ENCODE results near the gene MIER2. TPM values are rescaled to one million over a fixed set of nuclear protein-coding genes. Genes with fewer than 3 reads are reported as not detected.
"Not testable (repeated sequence)": the region's sequence is repeated elsewhere in the genome, so short reads cannot be mapped to it uniquely, and the experiment has no call there.

Gene MIER2
- total RNA-seq, 1 experiment from 2014 or later: 10.0 TPM

DNA sequence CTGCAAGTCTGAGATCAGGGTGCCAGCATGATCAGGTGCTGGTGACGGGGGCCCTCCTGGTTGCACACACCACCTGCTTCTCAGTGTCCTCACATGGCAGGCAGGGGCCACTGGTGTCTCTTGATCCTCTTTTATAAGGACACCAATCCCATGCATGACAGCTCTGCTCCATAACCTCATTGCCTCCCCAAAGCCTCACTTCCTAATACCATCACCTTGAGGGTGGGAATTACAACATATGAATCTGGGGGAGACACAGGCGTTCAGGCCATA lies 15.0 kb upstream of the MIER2 start:
- DNase-seq (ENCODE audit: low read depth): no peak

DNA sequence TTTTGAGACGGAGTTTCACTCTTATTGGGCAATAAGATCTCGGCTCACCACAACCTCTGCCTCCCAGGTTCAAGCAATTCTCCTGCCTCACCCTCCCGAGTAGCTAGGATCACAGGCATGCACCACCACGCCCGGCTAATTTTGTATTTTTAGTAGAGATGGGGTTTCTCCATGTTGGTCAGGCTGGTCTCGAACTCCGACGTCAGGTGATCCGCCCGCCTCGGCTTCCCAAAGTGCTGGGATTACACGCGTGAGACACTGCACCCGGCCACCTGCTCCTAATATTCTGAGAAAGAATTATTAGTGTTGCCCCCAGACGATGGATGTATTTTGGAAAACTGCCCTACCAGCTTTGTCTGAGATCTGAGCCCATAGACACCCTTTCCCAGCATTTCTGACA lies 10.9 kb upstream of the MIER2 start:
- DNase-seq (ENCODE audit: low read depth): not testable (repeated sequence)

DNA sequence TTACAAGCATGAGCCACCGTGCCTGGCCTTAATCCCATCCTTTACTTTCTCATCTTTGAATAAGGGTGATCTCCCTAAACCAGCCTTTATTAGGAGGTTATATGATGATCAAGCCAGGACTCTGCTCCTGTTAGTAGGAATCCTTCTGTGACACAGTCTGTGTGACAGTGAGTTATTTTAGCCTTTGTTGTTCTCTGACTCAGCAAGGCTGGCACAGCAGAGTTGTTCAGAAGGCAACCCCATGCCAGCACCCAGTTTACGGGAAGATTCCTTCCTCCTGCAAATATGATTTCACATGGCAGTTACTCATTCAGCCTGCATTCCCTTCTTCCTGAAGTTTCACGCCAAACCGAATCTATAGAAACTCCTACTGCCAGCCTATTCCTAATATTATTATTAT lies 10.5 kb upstream of the MIER2 start:
- peak; percentile 27 for DNase-seq (ENCODE audit: low read depth)

DNA sequence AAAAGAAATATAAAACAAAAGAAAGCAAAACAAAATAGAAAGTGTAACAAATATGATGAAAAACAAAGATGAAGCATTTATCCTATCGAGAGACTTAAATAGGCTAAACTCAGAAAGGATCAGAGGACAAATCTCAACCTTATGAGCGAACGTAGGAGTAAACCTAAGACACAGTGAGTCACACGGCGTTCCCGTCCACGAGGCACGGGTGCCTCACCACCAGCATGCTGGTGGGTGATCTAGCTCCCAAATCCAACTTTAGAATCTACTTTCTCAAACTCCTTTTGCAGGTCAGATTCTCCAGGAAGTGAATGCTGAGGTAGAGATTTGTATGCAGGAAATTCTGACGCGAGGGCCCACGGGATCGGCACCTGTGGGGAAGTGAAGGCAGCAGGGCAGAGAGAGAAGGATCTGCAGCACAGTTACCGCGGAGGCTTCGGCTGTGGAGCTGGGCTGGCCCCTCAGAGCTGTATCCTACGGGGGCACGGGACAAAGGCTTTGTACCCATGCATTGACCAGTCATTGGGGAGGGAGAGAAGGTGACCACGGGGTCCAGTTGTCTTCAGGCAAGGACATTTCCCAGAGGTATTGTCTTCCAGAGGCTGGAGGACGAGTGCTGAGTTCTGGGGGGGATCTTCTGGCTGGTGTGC lies 7.5 kb upstream of the MIER2 start:
- DNase-seq (ENCODE audit: low read depth): peak; percentile 41

DNA sequence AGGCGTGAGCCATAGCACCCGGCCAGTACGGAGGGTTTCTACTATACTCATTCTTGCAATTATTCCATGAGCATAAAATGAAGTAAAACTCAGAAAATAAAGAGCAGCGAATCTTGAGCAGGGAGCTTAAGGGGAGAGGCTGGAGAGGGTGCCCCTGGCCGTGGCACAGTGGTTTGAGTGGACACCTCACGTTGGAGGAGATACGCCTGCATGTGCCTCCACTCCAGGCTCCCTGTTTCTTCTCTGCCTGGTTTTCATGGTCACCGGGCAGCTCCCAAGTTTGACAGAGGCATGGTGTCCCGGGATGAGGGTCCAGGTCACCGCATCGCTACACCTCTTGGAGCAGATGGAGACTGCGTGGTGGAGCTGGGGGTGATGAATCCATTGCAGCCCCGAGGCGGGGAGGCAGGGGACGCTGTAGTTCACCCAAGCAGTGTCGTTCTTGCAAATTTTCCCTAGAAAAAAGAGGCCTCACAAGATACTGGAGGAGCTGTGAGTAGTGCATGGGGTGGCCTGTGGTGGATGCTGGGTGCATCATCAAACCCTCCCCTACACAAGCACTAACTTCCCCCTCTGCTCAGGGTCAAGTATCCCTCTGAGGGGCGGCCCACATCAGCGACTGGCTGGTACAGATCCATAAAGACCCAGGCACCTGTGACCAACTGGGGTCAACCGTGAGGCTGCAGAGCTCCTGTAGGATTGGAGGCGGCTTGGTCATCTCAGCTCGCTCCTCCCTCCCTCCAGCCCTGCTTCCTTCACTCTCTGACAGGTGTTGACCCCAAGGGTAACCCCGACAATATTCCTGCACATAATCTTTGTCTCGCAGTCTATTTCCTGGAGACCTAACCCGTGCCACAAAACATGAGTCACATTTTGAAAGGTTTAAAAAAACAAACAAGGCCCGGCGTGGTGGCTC lies 3.6 kb upstream of the MIER2 start:
- no peak for DNase-seq (ENCODE audit: low read depth)

DNA sequence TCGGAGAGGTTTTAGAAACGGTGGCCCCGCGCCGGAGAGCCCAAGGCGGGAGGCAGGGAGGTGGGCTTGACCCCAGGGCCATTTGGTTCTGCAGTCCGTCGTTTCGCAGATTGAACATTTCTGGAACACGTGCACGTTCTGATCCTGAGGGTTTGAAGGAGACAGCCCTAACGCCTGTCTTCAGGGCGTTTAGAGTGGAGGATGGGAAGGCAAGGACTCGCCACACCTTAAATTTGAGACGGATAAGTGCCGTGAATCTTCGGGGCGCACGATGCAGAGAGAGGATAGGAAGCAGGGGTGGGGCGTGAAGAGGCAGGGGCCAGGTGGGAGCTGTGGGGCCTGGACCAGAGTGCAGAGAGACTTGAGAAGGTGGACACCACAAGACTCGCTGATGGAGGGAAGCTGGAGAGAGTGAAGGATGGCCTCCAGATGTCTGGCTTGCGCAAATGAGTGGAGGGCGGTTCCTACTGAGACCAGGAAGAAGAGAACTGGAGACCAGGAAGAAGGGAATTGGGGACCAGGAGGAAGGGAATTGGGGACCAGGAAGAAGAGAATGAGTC lies 804 bp upstream of the MIER2 start:
- no peak for DNase-seq (ENCODE audit: low read depth)

DNA sequence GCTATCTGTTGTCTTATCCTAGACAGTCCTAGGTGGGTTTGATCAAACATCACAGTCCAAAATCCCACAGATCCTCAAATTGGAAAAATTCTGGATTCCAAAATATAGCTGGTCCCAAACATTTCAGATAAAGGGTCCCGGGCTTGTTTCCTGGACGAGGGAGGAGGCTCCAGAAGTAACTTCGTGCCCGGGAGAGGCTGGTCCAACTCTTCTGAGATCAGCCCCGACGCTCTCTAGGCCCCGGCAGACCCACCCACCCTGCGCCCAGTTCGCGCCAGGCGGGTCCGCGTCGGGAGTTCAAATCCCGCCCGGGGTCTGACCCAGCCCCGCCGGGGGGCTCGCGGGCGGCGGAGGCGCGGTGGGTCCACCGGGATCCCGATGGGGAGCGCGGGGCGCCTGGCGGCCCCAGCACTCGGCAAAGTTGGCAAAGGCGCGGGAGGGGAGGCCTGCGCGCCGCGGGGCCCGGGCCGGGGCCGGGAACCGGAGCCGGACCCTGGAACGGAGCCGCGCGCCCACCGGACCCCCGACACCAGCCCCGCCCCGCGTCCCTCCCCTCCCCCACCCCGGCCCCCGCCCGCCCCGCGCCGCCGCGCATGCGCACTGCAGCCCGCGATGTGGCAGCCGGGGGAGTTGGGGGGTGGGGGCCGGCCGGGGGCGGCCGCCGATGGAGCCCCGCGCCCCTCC lies 513 bp downstream of the MIER2 start:
- no peak for DNase-seq (ENCODE audit: low read depth)

DNA sequence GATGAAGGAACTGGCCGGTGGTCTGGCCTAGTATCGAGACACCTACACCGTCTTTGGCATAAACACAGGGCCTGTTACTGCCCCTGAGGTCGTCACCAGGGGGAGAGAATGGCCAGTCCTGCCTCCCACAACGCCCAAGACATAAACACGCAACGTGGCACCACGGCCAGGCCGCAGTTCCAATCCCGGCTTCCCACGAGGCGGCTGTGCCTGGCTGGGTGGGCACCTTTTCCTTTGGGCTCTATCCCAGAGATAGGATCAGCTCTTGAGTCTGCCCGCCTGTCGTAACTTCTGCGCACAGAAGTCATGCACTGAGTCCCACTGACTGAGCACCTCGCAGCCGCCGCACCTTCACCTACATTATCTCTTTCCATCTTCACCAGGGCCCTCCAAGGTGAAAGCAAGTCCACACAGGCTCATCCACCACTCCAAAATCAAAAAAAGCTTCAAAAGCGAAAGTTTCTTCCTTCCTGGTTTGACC lies 1.1 kb downstream of the MIER2 start:
- no peak for DNase-seq (ENCODE audit: low read depth)

DNA sequence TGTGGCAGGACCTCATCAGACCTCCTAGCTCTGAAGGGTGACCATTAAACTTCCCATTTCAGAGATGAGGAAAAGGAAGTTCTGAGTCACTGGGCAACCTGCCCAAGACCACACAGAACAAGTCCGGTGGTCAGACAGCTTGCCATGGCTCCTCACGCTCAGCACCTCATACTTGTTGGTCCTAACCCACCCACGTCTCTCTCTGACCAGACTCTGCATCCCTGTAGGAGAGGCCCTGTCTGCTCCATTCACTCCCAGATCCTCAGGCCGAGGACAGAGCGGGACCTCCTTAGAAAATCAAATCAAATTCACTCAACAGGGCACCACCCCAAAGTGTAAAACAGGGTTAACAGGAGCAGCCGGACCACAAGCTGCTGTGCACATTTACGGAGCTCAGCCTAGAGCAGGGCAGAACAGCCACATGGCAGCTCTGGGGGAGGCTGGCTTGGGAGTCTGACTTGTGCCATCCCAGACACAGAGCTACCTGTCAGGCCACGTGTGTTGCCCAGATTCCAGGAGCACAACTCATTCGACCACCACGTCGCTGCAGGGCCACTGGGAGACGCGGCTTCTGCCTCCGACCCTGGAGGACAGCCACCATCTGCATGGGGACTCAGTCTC lies 1.7 kb downstream of the MIER2 start:
- DNase-seq (ENCODE audit: low read depth): peak; percentile 94

DNA sequence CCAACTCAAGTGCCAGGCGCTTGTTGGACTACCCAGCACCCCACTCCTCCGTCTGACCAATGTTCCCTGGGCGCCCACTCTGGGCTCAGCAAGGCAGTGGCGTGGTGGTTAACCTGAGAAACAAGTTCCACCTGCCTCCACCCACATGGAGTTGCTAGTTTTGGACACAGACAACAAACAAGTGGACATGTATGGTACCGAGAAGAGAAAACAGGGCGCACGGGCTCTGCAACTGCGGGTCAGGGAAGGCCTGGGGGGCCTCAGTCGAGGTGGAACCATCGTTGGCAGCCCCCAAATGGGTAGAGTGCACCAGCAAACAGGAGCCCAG lies 2.5 kb downstream of the MIER2 start:
- no peak for DNase-seq (ENCODE audit: low read depth)

DNA sequence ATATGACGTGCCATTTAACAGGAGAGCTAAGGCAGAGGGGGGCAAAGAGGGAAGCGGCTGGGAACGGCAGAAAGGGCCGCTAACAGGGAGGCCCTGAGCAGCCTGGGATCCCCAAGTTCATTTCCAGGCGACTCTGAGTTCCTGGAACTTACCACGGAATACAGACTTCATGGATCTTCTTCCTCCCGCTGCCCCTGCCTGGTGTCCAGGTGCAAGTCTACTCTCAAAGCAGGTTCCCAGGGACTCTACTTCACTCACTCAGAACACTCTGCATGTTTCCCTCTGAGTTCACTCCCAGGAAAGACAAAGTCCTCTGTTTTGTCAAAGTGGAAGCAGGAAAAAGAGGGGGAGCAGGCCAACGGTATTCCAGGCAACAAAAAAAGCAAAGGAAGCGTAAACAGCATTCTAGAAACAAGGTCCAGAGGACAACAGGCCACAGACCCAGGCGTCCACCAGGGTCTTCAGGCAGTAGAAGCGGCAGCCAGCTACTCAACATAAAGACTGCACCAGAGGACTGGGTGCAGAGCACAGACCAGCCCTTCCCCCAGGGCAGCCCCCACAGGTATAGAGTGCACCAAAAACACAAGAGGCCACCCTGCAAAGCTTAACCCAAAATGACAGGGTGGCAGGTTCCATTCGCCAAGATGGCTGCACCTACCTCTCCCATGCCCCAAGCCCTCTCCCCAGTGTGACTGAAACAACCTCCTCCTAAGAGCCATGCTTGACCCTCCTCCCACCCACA lies 3.0 kb downstream of the MIER2 start:
- DNase-seq (ENCODE audit: low read depth): no peak

DNA sequence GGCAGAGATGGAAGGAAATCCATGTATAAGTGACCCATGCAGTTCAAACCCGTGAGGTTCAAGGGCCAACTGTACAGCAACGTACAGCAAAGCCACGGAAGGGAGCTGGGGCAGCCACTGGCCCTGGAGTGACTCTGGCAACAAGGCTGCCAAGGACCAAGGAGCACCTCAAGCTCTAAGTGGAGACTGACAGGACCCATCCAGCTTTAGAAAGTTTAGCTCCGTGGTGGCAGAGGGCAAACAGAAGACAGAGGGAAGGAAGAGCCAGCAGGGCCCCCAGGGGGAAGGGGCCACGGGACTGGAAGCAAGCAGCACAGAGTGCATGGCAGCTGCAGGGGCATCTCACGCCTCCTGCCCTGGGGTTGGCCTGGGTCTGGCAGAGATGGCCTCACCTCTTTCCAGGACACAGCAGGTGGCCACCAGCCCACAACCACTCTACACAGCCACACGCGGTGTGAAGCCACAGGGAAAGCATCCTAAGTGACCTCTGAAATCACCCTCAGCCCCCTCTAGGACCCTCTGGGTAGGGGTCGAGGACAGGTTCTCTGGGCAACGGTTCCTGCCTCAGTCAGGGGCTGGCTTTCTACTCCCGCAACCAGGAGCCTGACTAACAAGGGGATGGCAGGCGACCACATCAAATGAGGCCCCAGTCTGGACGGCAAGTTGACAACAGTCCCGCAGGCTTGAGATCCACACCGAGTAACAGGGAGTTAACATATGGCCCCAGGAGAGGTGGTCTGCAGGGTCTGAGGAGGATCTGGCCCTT lies 3.8 kb downstream of the MIER2 start:
- no peak for DNase-seq (ENCODE audit: low read depth)

DNA sequence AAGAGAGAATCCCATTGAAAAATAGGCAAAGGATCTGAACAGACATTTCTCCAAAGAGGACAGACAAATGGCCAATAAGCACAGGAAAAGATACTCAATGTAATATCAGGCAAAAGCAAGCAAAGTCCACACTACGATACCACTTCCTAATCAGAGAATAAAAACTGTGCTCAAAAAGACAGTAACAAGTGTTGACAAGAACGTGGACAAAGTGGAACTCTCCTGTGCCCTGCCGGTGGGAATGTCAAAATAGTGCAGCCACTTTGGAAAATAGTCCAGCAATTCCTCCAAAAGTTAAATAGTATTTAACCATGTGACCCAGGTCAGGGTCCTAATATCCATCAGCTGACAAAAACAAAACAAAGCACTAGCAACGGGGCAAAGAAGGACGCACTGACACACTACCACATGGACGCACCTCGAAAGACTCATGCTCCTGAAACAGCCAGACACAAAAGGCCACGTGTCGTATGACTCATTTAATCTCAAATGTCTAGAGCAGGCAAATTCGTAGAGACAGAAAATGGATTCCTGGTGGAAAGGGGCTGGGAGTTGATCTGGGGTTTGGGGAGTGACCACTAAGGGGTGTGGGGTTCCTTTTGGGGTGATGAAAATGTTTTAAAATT lies 5.2 kb downstream of the MIER2 start:
- DNase-seq (ENCODE audit: low read depth): peak; percentile 47

DNA sequence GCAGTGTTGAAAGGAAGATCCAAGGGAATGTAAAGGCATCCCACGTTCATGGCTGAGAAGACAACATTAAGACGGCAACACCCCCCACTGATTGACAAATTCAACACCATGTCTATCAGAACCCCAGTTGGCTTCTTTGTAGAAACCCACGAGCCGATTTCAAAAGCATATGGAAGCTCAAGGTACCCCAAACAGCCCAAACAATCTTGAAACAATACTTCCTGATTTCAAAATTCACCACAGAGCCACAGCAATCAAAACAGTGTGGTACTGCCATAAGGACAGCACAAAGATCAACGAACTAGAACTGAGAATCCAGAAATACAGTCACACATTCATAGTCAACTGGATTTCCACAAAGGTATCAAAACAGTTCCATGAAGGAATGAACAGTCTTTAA lies 6.2 kb downstream of the MIER2 start:
- DNase-seq (ENCODE audit: low read depth): no peak

DNA sequence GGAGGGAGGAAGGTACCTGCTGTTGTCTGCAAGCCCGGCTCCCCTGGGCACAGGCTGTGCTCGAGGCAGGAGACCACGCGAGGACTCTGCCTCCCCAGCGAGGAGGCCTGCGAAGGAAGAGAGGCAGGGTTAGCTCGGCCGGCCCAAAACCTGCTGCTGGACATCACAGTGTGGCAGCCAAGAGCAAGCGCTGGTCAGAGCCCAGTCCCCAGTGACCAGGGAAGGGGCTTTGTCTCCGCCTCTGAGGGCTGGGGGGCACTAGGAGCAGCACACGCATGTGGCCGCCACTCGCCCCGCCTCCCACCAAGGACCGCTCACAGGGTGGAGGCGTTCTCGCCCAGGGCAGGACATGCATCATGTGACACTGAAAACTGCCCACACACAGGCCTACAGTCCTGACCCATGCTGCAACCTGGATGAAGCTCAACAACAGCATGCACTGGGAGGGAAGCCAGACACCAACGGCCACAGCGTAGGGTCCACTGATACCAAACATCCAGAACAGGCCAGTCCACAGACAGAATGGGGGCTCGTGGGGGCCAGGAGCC lies 8.5 kb downstream of the MIER2 start:
- DNase-seq (ENCODE audit: low read depth): no peak

DNA sequence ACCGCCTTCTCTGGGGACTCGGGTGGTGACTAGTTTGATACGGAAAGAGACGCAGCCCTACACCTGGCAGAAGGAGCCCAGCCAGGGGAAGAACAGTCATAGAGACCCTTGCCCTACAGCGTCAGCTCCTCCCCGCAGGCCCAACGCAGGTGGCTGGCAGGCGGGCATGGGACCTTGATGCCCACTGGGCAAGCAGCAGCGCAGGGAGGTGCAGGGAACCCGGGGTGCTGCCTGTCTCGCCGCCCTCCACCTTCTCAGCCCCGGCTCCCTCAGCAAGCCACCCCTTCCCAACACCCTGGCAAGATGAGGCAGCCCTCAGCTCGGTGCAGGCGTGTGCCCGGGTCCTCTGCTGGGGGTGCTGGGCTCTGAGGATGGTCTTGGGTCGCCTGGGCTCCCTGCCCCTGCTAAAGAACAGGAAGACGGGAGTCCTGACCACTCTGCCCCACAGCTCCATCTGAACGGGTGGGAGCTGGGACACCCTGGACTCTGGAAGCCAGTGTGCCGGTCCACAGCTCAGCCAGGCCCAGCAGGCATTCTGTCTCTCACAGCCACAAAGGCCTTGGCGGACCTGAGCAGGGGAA lies 9.0 kb downstream of the MIER2 start:
- no peak for DNase-seq (ENCODE audit: low read depth)

DNA sequence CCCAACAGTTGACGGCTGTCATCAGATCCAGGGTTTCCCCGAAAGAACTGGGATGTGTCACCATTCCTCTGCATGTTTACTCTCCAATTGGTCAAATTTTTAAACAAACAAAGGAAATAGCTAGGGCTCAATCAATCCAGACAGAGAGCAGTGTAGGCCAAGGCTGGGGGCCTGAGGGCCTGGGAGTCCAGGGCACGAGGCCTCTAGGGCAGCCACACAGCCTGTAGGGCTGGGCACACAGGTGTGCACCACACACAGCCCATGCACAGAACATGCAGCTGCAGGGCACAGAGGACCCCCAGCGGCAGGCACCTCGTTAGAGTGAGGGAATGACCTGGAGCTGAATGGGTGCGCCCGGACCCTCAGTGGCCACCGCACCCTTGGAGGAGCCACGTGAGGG lies 9.5 kb downstream of the MIER2 start:
- DNase-seq (ENCODE audit: low read depth): no peak

DNA sequence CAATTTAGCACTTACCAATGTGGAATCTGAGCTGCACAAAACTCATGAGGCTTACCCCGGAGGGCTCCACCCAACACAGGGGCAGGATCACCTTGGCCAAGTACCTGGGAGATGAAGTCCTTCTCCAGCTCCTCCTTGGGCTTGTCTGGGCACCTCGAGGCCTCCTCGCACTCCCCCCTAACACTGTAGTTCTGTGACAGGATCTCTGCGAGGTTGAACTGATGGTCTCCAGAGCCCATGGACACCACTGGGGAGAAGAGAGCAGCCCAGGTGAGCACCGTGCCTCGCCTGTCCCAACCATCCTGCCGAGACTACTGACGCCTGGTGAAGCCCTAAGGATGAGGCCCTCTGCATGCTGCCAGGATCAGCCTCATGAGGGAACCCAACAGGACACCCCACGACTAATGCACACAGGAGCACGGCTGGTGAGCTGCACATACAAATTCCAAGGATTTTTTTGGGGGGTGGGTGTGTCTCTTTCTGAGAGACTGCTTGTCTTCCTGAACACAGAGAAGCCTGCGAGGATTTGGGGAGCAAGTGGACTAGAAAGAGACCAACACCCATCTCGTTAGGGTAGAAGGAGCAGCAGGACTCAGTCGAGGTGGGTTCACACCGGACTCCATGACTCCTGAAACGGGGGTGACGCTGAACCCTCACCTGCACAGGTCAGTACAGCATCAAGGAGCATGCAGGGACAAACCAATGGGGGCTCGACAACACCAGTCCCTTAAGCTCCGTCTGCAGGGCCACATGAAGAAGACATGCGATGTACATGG lies 10.1 kb downstream of the MIER2 start:
- DNase-seq (ENCODE audit: low read depth): no peak

DNA sequence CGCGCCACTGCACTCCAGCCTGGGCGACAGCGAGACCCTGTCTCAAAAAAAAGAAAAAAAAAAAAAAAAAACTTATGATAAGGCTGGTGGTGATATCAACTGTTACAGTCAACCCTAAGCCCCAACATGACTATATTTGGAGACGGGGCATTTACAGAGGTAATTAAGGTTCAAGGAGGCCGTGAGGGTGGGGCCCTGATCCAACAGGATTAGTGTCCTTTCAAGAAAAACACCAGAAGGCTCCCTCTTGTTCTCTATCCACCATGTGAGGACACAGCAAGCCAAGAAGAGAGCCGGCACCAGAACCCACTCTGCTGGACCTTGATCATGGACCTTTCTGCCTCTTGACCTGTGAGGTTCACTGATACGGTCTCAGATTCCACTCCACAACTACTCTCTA lies 14.1 kb downstream of the MIER2 start:
- no peak for DNase-seq (ENCODE audit: low read depth)

Measured in RPMI7951 (cell line).